Osteocyte (in vitro differentiated cells): ENCODE measurements around the gene UGT8. TPM values are rescaled to one million over a fixed set of nuclear protein-coding genes. Genes with fewer than 3 reads are reported as not detected.
"Not testable (repeated sequence)": the region's sequence is repeated elsewhere in the genome, so short reads cannot be mapped to it uniquely, and the experiment has no call there.

ENCODE experiments used
- DNase-seq: peaks from one replicate; pipeline ENCODE4 v3.0.0; 2021; ENCODE audit warnings: mixed read lengths; ENCODE audit not compliant: unreplicated experiment; ENCODE audit errors: extremely low spot score
- H3K27ac Mint-ChIP-seq: one replicate; pipeline ENCODE4 v1.8.0; 2021; ENCODE audit warnings: mild to moderate bottlenecking, mixed read lengths; ENCODE audit not compliant: unreplicated experiment
- H3K27me3 Mint-ChIP-seq: one replicate; pipeline ENCODE4 v1.8.0; 2021; ENCODE audit warnings: mixed read lengths; ENCODE audit not compliant: unreplicated experiment
- H3K36me3 Mint-ChIP-seq: one replicate; pipeline ENCODE4 v1.8.0; 2021; ENCODE audit warnings: mixed read lengths; ENCODE audit not compliant: unreplicated experiment
- H3K4me1 Mint-ChIP-seq: one replicate; pipeline ENCODE4 v1.8.0; 2021; ENCODE audit warnings: mixed read lengths; ENCODE audit not compliant: unreplicated experiment
- H3K4me3 Mint-ChIP-seq: one replicate; pipeline ENCODE4 v1.8.0; 2021; ENCODE audit warnings: mild to moderate bottlenecking, moderate library complexity, mixed read lengths; ENCODE audit not compliant: unreplicated experiment
- H3K9me3 Mint-ChIP-seq: one replicate; pipeline ENCODE4 v1.8.0; 2021; ENCODE audit warnings: mixed read lengths; ENCODE audit not compliant: unreplicated experiment
- CTCF ChIP-seq: fragments of 200-600 bp; sonication (generic); IDR thresholded peaks from 2 replicates; pipeline ENCODE4 v1.5.0; 2021; ENCODE audit warnings: antibody characterized with exemption, mild to moderate bottlenecking, moderate library complexity
- total RNA-seq: library from RNA; stranded (reverse); gene quantifications from 2 replicates; pipeline ENCODE4 v1.2.1, GENCODE V29; 2021

The UGT8 gene
- total RNA-seq, 1 donor from 2014 or later: not detected

- Mint-ChIP-seq H3K27ac (no peak overlapping the region), H3K36me3 (no peaks in the 10 kb centered on the region), H3K4me3 (no peak overlapping the region), H3K4me1 (no peaks in the 10 kb centered on the region), H3K27me3 (peaks cover 79% of the 10 kb centered on the region), H3K9me3 (no peaks in the 10 kb centered on the region)
- DNase-seq: no peak
- TF ChIP-seq CTCF: no peak
Measured at GRCh38 chr4:114658179-114658578, 59.6 kb downstream of the UGT8 start.

GRCh38 chr4:114658776-114659175 is 60.2 kb downstream of the UGT8 start:
- Mint-ChIP-seq H3K4me1 (no peaks in the 10 kb centered on the region), H3K9me3 (no peaks in the 10 kb centered on the region), H3K36me3 (no peaks in the 10 kb centered on the region), H3K27me3 (peaks cover 79% of the 10 kb centered on the region), H3K4me3 (no peak overlapping the region), H3K27ac (no peak overlapping the region)
- DNase-seq: no peak
- TF ChIP-seq CTCF: no peak

GRCh38 chr4:114659386-114660008 is 60.9 kb downstream of the UGT8 start:
- Mint-ChIP-seq H3K4me1 (no peaks in the 10 kb centered on the region), H3K36me3 (no peaks in the 10 kb centered on the region), H3K27ac (no peak overlapping the region), H3K9me3 (no peaks in the 10 kb centered on the region), H3K4me3 (no peak overlapping the region), H3K27me3 (peaks cover 78% of the 10 kb centered on the region)
- TF ChIP-seq CTCF: peak; percentile 97
- DNase-seq: no peak

- H3K36me3 Mint-ChIP-seq: no peaks in the 10 kb centered on the region
- H3K27me3 Mint-ChIP-seq: peaks cover 68% of the 10 kb centered on the region
- DNase-seq: no peak
- no peaks in the 10 kb centered on the region for H3K9me3 Mint-ChIP-seq
- H3K4me3 Mint-ChIP-seq: no peak overlapping the region
- H3K4me1 Mint-ChIP-seq: no peaks in the 10 kb centered on the region
- TF ChIP-seq CTCF: no peak
- H3K27ac Mint-ChIP-seq: no peak overlapping the region
Measured at GRCh38 chr4:114663083-114663482, 64.5 kb downstream of the UGT8 start.

- Mint-ChIP-seq H3K4me1 (no peaks in the 10 kb centered on the region), H3K4me3 (no peak overlapping the region), H3K9me3 (no peaks in the 10 kb centered on the region), H3K27ac (no peak overlapping the region), H3K36me3 (no peaks in the 10 kb centered on the region), H3K27me3 (peaks cover 52% of the 10 kb centered on the region)
- DNase-seq: no peak
- no peak for TF ChIP-seq CTCF
Measured at GRCh38 chr4:114668577-114668976, 70.0 kb downstream of the UGT8 start.

GRCh38 chr4:114670733-114671132 is 72.1 kb downstream of the UGT8 start:
- not testable (repeated sequence) for H3K4me3 Mint-ChIP-seq, H3K36me3 Mint-ChIP-seq, DNase-seq, H3K4me1 Mint-ChIP-seq, H3K27ac Mint-ChIP-seq, H3K9me3 Mint-ChIP-seq
- peaks cover 44% of the 10 kb centered on the region for H3K27me3 Mint-ChIP-seq
